Endodermal cell (in vitro differentiated cells): ENCODE data around the gene ABCF1. TPM values are rescaled to one million over a fixed set of nuclear protein-coding genes. Genes with fewer than 3 reads are reported as not detected.
A peak's percentile ranks its signal among the peaks of the same experiment; 100 is the strongest.

Source experiments
- DNase-seq: peaks from one replicate; pipeline ENCODE4 v3.0.0-alpha.2; 2017
- H3K27ac ChIP-seq: 2 replicates; pipeline ENCODE4 v1.5.1; 2013; ENCODE audit warnings: mild to moderate bottlenecking, low read depth, low read length, moderate library complexity
- H3K27me3 ChIP-seq: 2 replicates; pipeline ENCODE4 v1.6.1; 2013; ENCODE audit warnings: mild to moderate bottlenecking, low read length, moderate library complexity; ENCODE audit not compliant: insufficient read depth, control insufficient read depth, poor library complexity, severe bottlenecking
- H3K36me3 ChIP-seq: 2 replicates; pipeline ENCODE4 v1.7.0; 2013; ENCODE audit warnings: mild to moderate bottlenecking, low read length, moderate library complexity; ENCODE audit not compliant: control insufficient read depth, insufficient read depth
- H3K4me1 ChIP-seq: one replicate; pipeline ENCODE4 v1.7.0; 2013; ENCODE audit warnings: low read length; ENCODE audit not compliant: control insufficient read depth, insufficient read depth
- H3K4me3 ChIP-seq: 2 replicates; pipeline ENCODE4 v1.5.1; 2013; ENCODE audit warnings: mild to moderate bottlenecking, low read length, moderate library complexity
- H3K9ac ChIP-seq: 2 replicates; pipeline ENCODE4 v1.6.1; 2013; ENCODE audit warnings: mild to moderate bottlenecking, low read length, moderate library complexity; ENCODE audit not compliant: poor library complexity, severe bottlenecking; ENCODE audit errors: extremely low read depth
- H3K9me3 ChIP-seq: 2 replicates; pipeline ENCODE4 v1.6.1; 2013; ENCODE audit warnings: mild to moderate bottlenecking, low read length, moderate library complexity; ENCODE audit not compliant: control insufficient read depth
- H3K27ac Mint-ChIP-seq: 2 replicates; pipeline ENCODE4 v1.8.0; 2020; ENCODE audit warnings: mixed read lengths
- H3K27me3 Mint-ChIP-seq: 2 replicates; pipeline ENCODE4 v1.8.0; 2021; ENCODE audit warnings: mild to moderate bottlenecking, mixed read lengths; ENCODE audit not compliant: insufficient read depth
- H3K36me3 Mint-ChIP-seq: 2 replicates; pipeline ENCODE4 v1.8.0; 2020; ENCODE audit warnings: low read depth, mixed read lengths
- H3K4me1 Mint-ChIP-seq: 2 replicates; pipeline ENCODE4 v1.8.0; 2020; ENCODE audit warnings: mixed read lengths
- H3K4me3 Mint-ChIP-seq: 2 replicates; pipeline ENCODE4 v1.8.0; 2020; ENCODE audit warnings: mild to moderate bottlenecking, moderate library complexity, mixed read lengths
- H3K9me3 Mint-ChIP-seq: 2 replicates; pipeline ENCODE4 v1.8.0; 2020; ENCODE audit warnings: mild to moderate bottlenecking, mixed read lengths
- CTCF ChIP-seq: fragments of 200-600 bp; sonication (generic); conservative IDR thresholded peaks from 2 replicates; pipeline ENCODE4 v1.5.0; 2021; ENCODE audit warnings: antibody characterized with exemption, mild to moderate bottlenecking
- WGBS, 2 experiments: methylation state at CpG; one replicate each; pipeline versions ENCODE4 v1.1.5 to v1.1.7; 2013; ENCODE audit warnings: missing lambda C conversion rate in 2 of 2, mixed read lengths in 1 of 2; ENCODE audit not compliant: insufficient coverage in 1 of 2, insufficient read length in 1 of 2; 5-methylcytosine and 5-hydroxymethylcytosine counted together
- microRNA-seq: library from miRNA; unstranded; fragments of <30 nt; microRNA quantifications from one replicate; pipeline ENCODE4 v1.2.0, GENCODE V29; 2020; ENCODE audit warnings: borderline microRNAs expressed
- total RNA-seq, 2 donors: library from RNA; stranded (reverse); fragmentation: NEBNext Ultra II Directional in 1 of 2; extraction: Animal tissue kit (Norgen Biotek cat#: 25700) in 1 of 2; gene quantifications; 2 replicates in 1 of 2; 3 replicates in 1 of 2; pipeline ENCODE4 v1.2.1, GENCODE V29; 2021

Gene ABCF1
- total RNA-seq, 2 donors from 2014 or later: 84.9 to 89.3 TPM

GRCh38 chr6:30641048-30641447 is 69.8 kb downstream of the ABCF1 start:
- DNase-seq: no peak

More at GRCh38 chr6:30641048-30641447, 69.8 kb downstream of the ABCF1 start:
- Mint-ChIP-seq H3K9me3 (no peaks in the 10 kb centered on the region), H3K27me3 (no peaks in the 10 kb centered on the region), H3K27ac (no peak overlapping the region), H3K36me3 (peaks cover 63% of the 10 kb centered on the region), H3K4me1 (peaks cover 5% of the 10 kb centered on the region), H3K4me3 (no peak overlapping the region)
- Histone ChIP-seq H3K36me3 (peaks cover 73% of the 10 kb centered on the region), H3K4me1 (peaks cover under 1% of the 10 kb centered on the region), H3K27ac (no peak overlapping the region), H3K4me3 (no peak overlapping the region), H3K27me3 (no peaks in the 10 kb centered on the region), H3K9ac (no peak overlapping the region), H3K9me3 (no peaks in the 10 kb centered on the region)
- 90 to 100% methylated on average over 1 of the region's 1 CpG for WGBS, 2 experiments
- TF ChIP-seq CTCF: no peak

Small RNA genes lying within 50 kb of the gene (microRNA-seq; reads per million reads assigned to microRNA genes)
- 25.1 reads per million, percentile 58 among the genes with 10 or more reads in this experiment for gene MIR877

Other genes with a start within 250 kb of the ABCF1 start
- 10 to 100 TPM; 16.4 to 17.1 TPM for gene TRIM39, start 244.5 kb upstream of the ABCF1 start, total RNA-seq
- gene RPP21, start 226.3 kb upstream of the ABCF1 start, total RNA-seq: 10 to 100 TPM; 52.2 to 59.7 TPM
- 10 to 100 TPM; 31.7 to 38.4 TPM for gene HLA-E, start 81.9 kb upstream of the ABCF1 start, total RNA-seq
- 10 to 100 TPM; 82.1 to 93.5 TPM for gene GNL1, start 15.0 kb upstream of the ABCF1 start, total RNA-seq
- 10 to 100 TPM; 10.9 to 12.0 TPM for gene PRR3, start 14.1 kb upstream of the ABCF1 start, total RNA-seq
- 100 to 1,000 TPM; 122 to 126 TPM for gene PPP1R10, start 45.8 kb downstream of the ABCF1 start, total RNA-seq
- gene MRPS18B, start 46.4 kb downstream of the ABCF1 start, total RNA-seq: 10 to 100 TPM; 37.6 to 39.7 TPM
- gene ATAT1, start 55.4 kb downstream of the ABCF1 start, total RNA-seq: 10 to 100 TPM; 31.6 to 38.0 TPM
- gene C6orf136, start 75.7 kb downstream of the ABCF1 start, total RNA-seq: 10 to 100 TPM; 17.9 to 24.3 TPM
- gene DHX16, start 101.6 kb downstream of the ABCF1 start, total RNA-seq: 10 to 100 TPM; 33.5 to 33.9 TPM
- 10 to 100 TPM; 27.6 to 31.4 TPM for gene PPP1R18, start 115.2 kb downstream of the ABCF1 start, total RNA-seq
- 10 to 100 TPM; 37.1 TPM for gene NRM, start 119.5 kb downstream of the ABCF1 start, total RNA-seq
- 10 to 100 TPM; 79.0 to 95.1 TPM for gene MDC1, start 145.8 kb downstream of the ABCF1 start, total RNA-seq
- gene TUBB, start 148.9 kb downstream of the ABCF1 start, total RNA-seq: 1,000 to 10,000 TPM; 1,504 to 1,815 TPM
- 100 to 1,000 TPM; 121 to 141 TPM for gene FLOT1, start 171.2 kb downstream of the ABCF1 start, total RNA-seq
- gene IER3, start 173.1 kb downstream of the ABCF1 start, total RNA-seq: 100 to 1,000 TPM; 102 to 136 TPM